K562 (cell line): Measurements from ENCODE around the gene EIF3K. TPM values are rescaled to one million over a fixed set of nuclear protein-coding genes. Genes with fewer than 3 reads are reported as not detected.

ENCODE experiments used
- ATAC-seq: fragments of 200-7000 bp; cut with Tn5 transposase; 3 replicates; pipeline ENCODE4 v1.9.1; 2020; ENCODE audit warnings: moderate library complexity
- BruUV-seq: library from RNA; stranded (reverse); fragments of 400-500 nt; replicated peaks from 2 replicates; lab custom pipeline; 2021; lab: Mats Ljungman, UMichigan
- CTCF ChIA-PET: fragments of 300-600 bp; formaldehyde crosslinking; extraction: SDS; loops from one replicate; lab custom pipeline; 2021; ENCODE audit warnings: low intra/inter-chr PET ratio; lab: Yijun Ruan, JAX
- POLR2A ChIA-PET: fragments of 300-600, 350-650 bp; sonication (Branson Sonifier 250); formaldehyde crosslinking; extraction: SDS; loops from one replicate; lab custom pipeline; 2021; ENCODE audit warnings: antibody characterized with exemption, inconsistent platforms; lab: Yijun Ruan, JAX
- DNase-seq, 4 experiments: peaks; one replicate each; pipeline versions ENCODE4 v3.0.0 to v3.0.0-alpha.2; 2011 to 2018; ENCODE audit warnings: low spot score in 3 of 4, mixed read lengths in 3 of 4; ENCODE audit errors: extremely low read depth in 1 of 4
- FAIRE-seq: peaks from 2 replicates; lab custom pipeline; 2011; peaks lifted over from hg19 to GRCh38; lab: Jason Lieb, UNC
- H2AFZ ChIP-seq: 2 replicates; pipeline ENCODE4 v1.6.0; 2011; ENCODE audit warnings: low read depth, low read length, control low read depth, inconsistent platforms
- H3K27ac ChIP-seq: fragments of 200-600 bp; 3 replicates; pipeline ENCODE4 v1.8.0; 2011; ENCODE audit warnings: low read depth, mild to moderate bottlenecking, control low read depth, inconsistent platforms, low read length, moderate library complexity, mixed read lengths; ENCODE audit errors: extremely low read depth
- H3K27me3 ChIP-seq, 2 experiments: fragments of 300-600 bp in 1 of 2; 2 replicates in 1 of 2; 3 replicates in 1 of 2; pipeline versions ENCODE4 v1.6.0 to v1.8.0; 2011; ENCODE audit warnings: inconsistent platforms in 2 of 2, low read length in 2 of 2, mild to moderate bottlenecking in 1 of 2, mixed read lengths in 1 of 2, moderate library complexity in 1 of 2; ENCODE audit not compliant: control insufficient read depth in 2 of 2, insufficient read depth in 2 of 2
- H3K36me3 ChIP-seq: fragments of 300-600 bp; 3 replicates; pipeline ENCODE4 v1.8.0; 2011; ENCODE audit warnings: mild to moderate bottlenecking, low read length, inconsistent platforms; ENCODE audit not compliant: control insufficient read depth, insufficient read depth
- H3K4me1 ChIP-seq, 2 experiments: fragments of 200-600 bp in 1 of 2; replicated peaks in 1 of 2; 2 replicates in 1 of 2; 3 replicates in 1 of 2; pipeline versions ENCODE4 v1.5.1 to v1.8.0; 2011; ENCODE audit warnings: inconsistent platforms in 2 of 2, low read length in 2 of 2, mild to moderate bottlenecking in 1 of 2, mixed read lengths in 1 of 2, moderate library complexity in 1 of 2; ENCODE audit not compliant: control insufficient read depth in 2 of 2, insufficient read depth in 2 of 2
- H3K4me2 ChIP-seq: 2 replicates; pipeline ENCODE4 v1.6.1; 2011; ENCODE audit warnings: low read length, control low read depth, inconsistent platforms, mixed read lengths; ENCODE audit not compliant: insufficient read depth
- H3K4me3 ChIP-seq: fragments of 200-600 bp; sonication (generic), shearing (Covaris generic); 2 replicates; pipeline ENCODE4 v1.5.1; 2016; ENCODE audit warnings: control low read depth, inconsistent platforms
- H3K79me2 ChIP-seq: fragments of 200-600 bp; 3 replicates; pipeline ENCODE4 v1.8.0; 2011; ENCODE audit warnings: low read length, inconsistent platforms; ENCODE audit not compliant: control insufficient read depth, insufficient read depth
- H3K9ac ChIP-seq, 2 experiments: 2 replicates each; pipeline versions ENCODE4 v1.6.0 to v1.6.1; 2011; ENCODE audit warnings: low read depth in 2 of 2, low read length in 2 of 2, control low read depth in 1 of 2, inconsistent platforms in 1 of 2, mild to moderate bottlenecking in 1 of 2, mixed read lengths in 1 of 2; ENCODE audit not compliant: insufficient read depth in 1 of 2
- H3K9me1 ChIP-seq: one replicate; pipeline ENCODE4 v1.6.0; 2011; ENCODE audit warnings: inconsistent platforms, mild to moderate bottlenecking, low read length, moderate library complexity; ENCODE audit not compliant: control insufficient read depth, insufficient read depth
- H3K9me3 ChIP-seq: replicated peaks from 2 replicates; pipeline ENCODE4 v1.5.1; 2011; ENCODE audit warnings: low read depth, low read length, inconsistent platforms; ENCODE audit not compliant: control insufficient read depth, insufficient read depth
- H4K20me1 ChIP-seq: replicated peaks from 2 replicates; pipeline ENCODE4 v1.6.1; 2011; ENCODE audit warnings: low read length, inconsistent platforms, mixed read lengths; ENCODE audit not compliant: control insufficient read depth, insufficient read depth
- ADNP ChIP-seq: fragments of 200-800 bp; sonication (Bioruptor generic); IDR thresholded peaks from 2 replicates; pipeline ENCODE4 v1.6.1; 2016; ENCODE audit warnings: missing genetic modification characterization, missing compliant biosample characterization
- ESRRA ChIP-seq: fragments of 450-650 bp; IDR thresholded peaks from 2 replicates; pipeline ENCODE4 v1.6.1; 2014; ENCODE audit warnings: low read depth, mild to moderate bottlenecking, moderate library complexity, borderline replicate concordance
- GABPB1 ChIP-seq: sonication (generic); formaldehyde crosslinking; IDR thresholded peaks from 2 replicates; pipeline ENCODE4 v1.8.0; 2022; ENCODE audit warnings: mild to moderate bottlenecking, missing genetic modification reagents
- KDM2B ChIP-seq: fragments of 250-450 bp; sonication (Bioruptor Pico); IDR thresholded peaks from 2 replicates; pipeline ENCODE4 v1.8.0; 2021; ENCODE audit warnings: mild to moderate bottlenecking, moderate library complexity
- MAZ ChIP-seq, 2 experiments: fragments of 450-650 bp in 1 of 2; sonication (generic) in 1 of 2; formaldehyde crosslinking; IDR thresholded peaks in 1 of 2; conservative IDR thresholded peaks in 1 of 2; 2 replicates each; pipeline versions ENCODE4 v1.4.0 to v1.5.0; 2020; ENCODE audit warnings: mild to moderate bottlenecking in 1 of 2, missing genetic modification reagents in 1 of 2
- MIER1 ChIP-seq: fragments of 450-650 bp; IDR thresholded peaks from 2 replicates; pipeline ENCODE4 v1.6.1; 2016; ENCODE audit warnings: antibody characterized with exemption, mild to moderate bottlenecking, low read depth
- PHB ChIP-seq: fragments of 250-450 bp; sonication (Bioruptor Pico); IDR thresholded peaks from 2 replicates; pipeline ENCODE4 v1.5.0; 2021
- POLR2A ChIP-seq: fragments of 450-650 bp; conservative IDR thresholded peaks from 2 replicates; pipeline ENCODE4 v1.6.1; 2016
- POLR2AphosphoS5 ChIP-seq: IDR thresholded peaks from 2 replicates; pipeline ENCODE4 v1.6.1; 2011; ENCODE audit warnings: mild to moderate bottlenecking, low read depth, low read length, moderate library complexity; ENCODE audit not compliant: control insufficient read depth, insufficient read depth
- POU5F1 ChIP-seq: fragments of 150-350 bp; IDR thresholded peaks from 2 replicates; pipeline ENCODE4 v1.6.1; 2014; ENCODE audit warnings: borderline replicate concordance, low read length, low read depth, mild to moderate bottlenecking; ENCODE audit not compliant: partially characterized antibody
- RAD51 ChIP-seq: fragments of 450-650 bp; IDR thresholded peaks from 2 replicates; pipeline ENCODE4 v1.7.1; 2016; ENCODE audit warnings: low read depth, mild to moderate bottlenecking, borderline replicate concordance
- SIN3A ChIP-seq, 2 experiments: fragments of 150-350 bp in 1 of 2; IDR thresholded peaks; 2 replicates each; pipeline ENCODE4 v1.6.1; 2011 to 2016; ENCODE audit warnings: borderline replicate concordance in 2 of 2, low read depth in 2 of 2, low read length in 2 of 2, mild to moderate bottlenecking in 2 of 2, moderate library complexity in 2 of 2; ENCODE audit not compliant: control insufficient read depth in 1 of 2
- SMAD2 ChIP-seq: fragments of 150-350 bp; IDR thresholded peaks from 2 replicates; pipeline ENCODE4 v1.6.1; 2014; ENCODE audit warnings: low read depth, mild to moderate bottlenecking, low read length
- ZNF589 ChIP-seq: fragments of 200-800 bp; sonication (Bioruptor generic); IDR thresholded peaks from 2 replicates; pipeline ENCODE4 v1.6.1; 2016; ENCODE audit warnings: low read depth, missing genetic modification characterization, missing compliant biosample characterization
- WGBS: fragments of 100-300 bp; shearing (Covaris generic); methylation state at CpG from one replicate; pipeline ENCODE4 v1.1.6; 2016; ENCODE audit warnings: low coverage, mixed read lengths; ENCODE audit not compliant: insufficient coverage; ENCODE audit errors: missing lambda C conversion rate; 5-methylcytosine and 5-hydroxymethylcytosine counted together
- in situ Hi-C: fragments of 300-500 bp; cut with MboI; formaldehyde crosslinking; loops from 4 replicates; pipeline ENCODE4 v1.15.0; 2018; ENCODE audit warnings: inconsistent platforms, mixed read lengths
- intact Hi-C: fragments of 100-400 bp; cut with micrococcal nuclease; formaldehyde crosslinking; loops from 2 replicates; pipeline ENCODE4 v1.14.2; 2022
- polyA plus RNA-seq, 8 experiments: library from polyadenylated mRNA; depleted of rRNA in 4 of 8; stranded (reverse) in 5 of 8; unstranded in 3 of 8; fragments of >200 nt; fragmentation: Nextera tagmentation in 2 of 8; fragmentation: Illumina TruSeq in 1 of 8; extraction: Ambion mirVana in 2 of 8; extraction: Trizol in 1 of 8; gene quantifications; 2 replicates each; pipeline versions ENCODE4 v1.2.1 to v1.2.3, GENCODE V29; 2011 to 2014; ENCODE audit warnings: inconsistent platforms in 1 of 8, missing spikeins in 1 of 8
- total RNA-seq, 7 experiments: library from RNA; depleted of rRNA in 6 of 7; stranded (reverse); fragments of >200 nt in 6 of 7; fragmentation: Illumina TruSeq in 2 of 7; extraction: Trizol in 2 of 7; gene quantifications; 2 replicates each; pipeline versions ENCODE4 v1.2.1 to v1.2.3, GENCODE V29; 2011 to 2021; ENCODE audit warnings: low replicate concordance in 1 of 7
- TF ChIP-seq, protein P1 (sequence below): fragments of 250-450 bp; sonication (Bioruptor Pico); IDR thresholded peaks from 2 replicates; pipeline ENCODE4 v1.8.0; 2022; ENCODE audit warnings: moderate library complexity, mild to moderate bottlenecking, inconsistent platforms
- TF ChIP-seq, protein P2 (sequence below): sonication (generic); formaldehyde crosslinking; IDR thresholded peaks from 2 replicates; pipeline ENCODE4 v1.8.1; 2023; ENCODE audit warnings: missing genetic modification reagents, mild to moderate bottlenecking, borderline replicate concordance

EIF3K gene
- total and polyA plus RNA-seq, 9 of the 15 experiments (the other 6 are each of a cell fraction or from before 2014, with no cell fraction given): 387 to 1,827 (median 733) TPM

DNA sequence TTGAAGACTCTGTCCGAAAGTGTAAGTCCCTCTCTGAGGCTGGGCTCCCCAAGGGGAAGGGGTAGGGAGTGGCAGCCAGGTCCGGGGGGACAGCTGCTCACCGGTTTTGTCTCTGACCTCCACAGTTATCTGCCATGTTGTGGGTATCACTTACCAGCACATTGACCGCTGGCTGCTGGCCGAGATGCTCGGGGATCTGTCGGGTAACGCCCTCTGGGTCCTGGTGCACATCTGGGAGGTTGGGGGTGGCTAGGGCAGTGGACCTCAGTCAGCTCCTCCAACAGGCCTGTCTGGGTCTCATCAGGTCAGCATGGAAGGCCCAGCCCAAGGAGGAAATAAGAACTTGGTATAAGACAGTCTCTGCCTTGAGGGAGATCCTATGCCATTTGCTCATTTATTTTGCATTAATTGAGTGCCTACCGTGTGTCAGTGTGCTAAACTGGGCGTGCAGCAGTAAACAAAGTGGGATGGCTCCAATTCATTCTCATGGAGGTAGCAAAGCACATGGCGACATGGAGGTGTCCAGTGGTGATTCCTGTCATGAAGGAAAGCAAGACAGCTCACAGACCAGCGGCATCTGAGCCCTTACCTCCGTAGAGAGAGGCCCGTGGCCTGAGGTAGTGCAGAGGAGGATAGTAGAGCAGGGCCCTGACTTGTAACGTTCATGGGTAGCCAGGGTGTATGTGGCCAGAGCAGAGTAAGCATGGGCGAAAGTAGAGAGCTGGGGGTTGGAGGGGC, 13.7 kb downstream of the EIF3K start:
- H3K27me3 ChIP-seq: no peaks in the 10 kb centered on the region
- WGBS: 88% methylated on average over 16 of the region's 16 CpGs
- peaks cover 82% of the 10 kb centered on the region for H3K36me3 ChIP-seq
- H3K27ac ChIP-seq: peak overlapping the region; percentile 0; the same call in 1 of the 3 replicates
- ATAC-seq: no peak
- no peaks in the 10 kb centered on the region for H3K9me1 ChIP-seq
- ChIA-PET CTCF (interaction anchor here (0.6 to 0.7 kb wide), 2 partner anchors 119 to 173 kb away, joined by 3 to 4 read pairs; no protein-coding TSS in a partner anchor), POLR2A (interaction anchor here (0.6 kb wide), 1 partner anchor 228 kb away, joined by 3 read pairs; no protein-coding TSS in a partner anchor)
- no peak overlapping the region for H3K4me2 ChIP-seq
- in situ Hi-C loops: loop anchor here (5.0 kb wide), 1 partner anchor 230 kb away; the partner anchor contains the start of gene FAM98C
- peaks cover 14 to 30% of the 10 kb centered on the region in 2 experiments; a peak in 4 of 5 replicates for H3K4me1 ChIP-seq
- no peak overlapping the region for H2AFZ ChIP-seq
- BruUV-seq: no TSS peak
- no peak overlapping the region for H3K9ac ChIP-seq
- DNase-seq: no peak
- H3K9me3 ChIP-seq: no peaks in the 10 kb centered on the region
- no peak for FAIRE-seq
- no peak overlapping the region for H3K4me3 ChIP-seq
- no peaks in the 10 kb centered on the region for H4K20me1 ChIP-seq
- peaks cover 4% of the 10 kb centered on the region; the same call in 1 of the 3 replicates for H3K79me2 ChIP-seq
- intact Hi-C loops: loop anchor here (10.0 kb wide), 1 partner anchor 118 kb away; no protein-coding TSS in a partner anchor
- TF ChIP-seq PHB (CRISPR knock-in tag) (no peak), SIN3A (IDR thresholded peaks at IDR 0.05; ENCODE audit: borderline replicate concordance in 2 of 2, control insufficient read depth in 1 of 2, low read depth in 2 of 2, low read length in 2 of 2) (no peak), POLR2AphosphoS5 (0 out of 2 replicates have a peak, but pooled peaks have one; percentile 18), KDM2B (CRISPR knock-in tag) (no peak), SMAD2 (no peak), ZNF589 (CRISPR knock-in tag) (no peak), POLR2A (peak; percentile 57; the same call in 1 of the 2 replicates), ADNP (tag) (no peak), GABPB1 (CRISPR knock-in tag) (no peak), POU5F1 (no peak), MAZ (CRISPR knock-in tag; conservative IDR thresholded peaks at IDR 0.05 in 1 of 2, IDR thresholded peaks at IDR 0.05 in 1 of 2) (no peak), ESRRA (no peak), MIER1 (no peak), RAD51 (no peak)
- TF ChIP-seq, protein P1, sequence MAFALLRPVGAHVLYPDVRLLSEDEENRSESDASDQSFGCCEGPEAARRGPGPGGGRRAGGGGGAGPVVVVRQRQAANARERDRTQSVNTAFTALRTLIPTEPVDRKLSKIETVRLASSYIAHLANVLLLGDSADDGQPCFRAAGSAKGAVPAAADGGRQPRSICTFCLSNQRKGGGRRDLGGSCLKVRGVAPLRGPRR (CRISPR knock-in tag): no peak
- TF ChIP-seq, protein P2, sequence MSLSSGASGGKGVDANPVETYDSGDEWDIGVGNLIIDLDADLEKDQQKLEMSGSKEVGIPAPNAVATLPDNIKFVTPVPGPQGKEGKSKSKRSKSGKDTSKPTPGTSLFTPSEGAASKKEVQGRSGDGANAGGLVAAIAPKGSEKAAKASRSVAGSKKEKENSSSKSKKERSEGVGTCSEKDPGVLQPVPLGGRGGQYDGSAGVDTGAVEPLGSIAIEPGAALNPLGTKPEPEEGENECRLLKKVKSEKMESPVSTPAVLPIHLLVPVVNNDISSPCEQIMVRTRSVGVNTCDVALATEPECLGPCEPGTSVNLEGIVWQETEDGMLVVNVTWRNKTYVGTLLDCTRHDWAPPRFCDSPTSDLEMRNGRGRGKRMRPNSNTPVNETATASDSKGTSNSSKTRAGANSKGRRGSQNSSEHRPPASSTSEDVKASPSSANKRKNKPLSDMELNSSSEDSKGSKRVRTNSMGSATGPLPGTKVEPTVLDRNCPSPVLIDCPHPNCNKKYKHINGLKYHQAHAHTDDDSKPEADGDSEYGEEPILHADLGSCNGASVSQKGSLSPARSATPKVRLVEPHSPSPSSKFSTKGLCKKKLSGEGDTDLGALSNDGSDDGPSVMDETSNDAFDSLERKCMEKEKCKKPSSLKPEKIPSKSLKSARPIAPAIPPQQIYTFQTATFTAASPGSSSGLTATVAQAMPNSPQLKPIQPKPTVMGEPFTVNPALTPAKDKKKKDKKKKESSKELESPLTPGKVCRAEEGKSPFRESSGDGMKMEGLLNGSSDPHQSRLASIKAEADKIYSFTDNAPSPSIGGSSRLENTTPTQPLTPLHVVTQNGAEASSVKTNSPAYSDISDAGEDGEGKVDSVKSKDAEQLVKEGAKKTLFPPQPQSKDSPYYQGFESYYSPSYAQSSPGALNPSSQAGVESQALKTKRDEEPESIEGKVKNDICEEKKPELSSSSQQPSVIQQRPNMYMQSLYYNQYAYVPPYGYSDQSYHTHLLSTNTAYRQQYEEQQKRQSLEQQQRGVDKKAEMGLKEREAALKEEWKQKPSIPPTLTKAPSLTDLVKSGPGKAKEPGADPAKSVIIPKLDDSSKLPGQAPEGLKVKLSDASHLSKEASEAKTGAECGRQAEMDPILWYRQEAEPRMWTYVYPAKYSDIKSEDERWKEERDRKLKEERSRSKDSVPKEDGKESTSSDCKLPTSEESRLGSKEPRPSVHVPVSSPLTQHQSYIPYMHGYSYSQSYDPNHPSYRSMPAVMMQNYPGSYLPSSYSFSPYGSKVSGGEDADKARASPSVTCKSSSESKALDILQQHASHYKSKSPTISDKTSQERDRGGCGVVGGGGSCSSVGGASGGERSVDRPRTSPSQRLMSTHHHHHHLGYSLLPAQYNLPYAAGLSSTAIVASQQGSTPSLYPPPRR (CRISPR knock-in tag): no peak
